GM18868 (cell line): ENCODE measurements around the gene CELSR1.
"Not testable (repeated sequence)": the region's sequence is repeated elsewhere in the genome, so short reads cannot be mapped to it uniquely, and the experiment has no call there.

Experiments used
- ATAC-seq: cut with Tn5 transposase; IDR thresholded peaks from one replicate; pipeline ENCODE4 v1.9.1; 2021; ENCODE audit warnings: mild to moderate bottlenecking, moderate library complexity; ENCODE audit not compliant: unreplicated experiment

The CELSR1 gene

GRCh38 chr22:46483353-46483752, 54.1 kb downstream of the CELSR1 start:
- no peak for ATAC-seq

- ATAC-seq = no peak
These were observed 55.3 kb downstream of the CELSR1 start for GRCh38 chr22:46482056-46482675.

- no peak for ATAC-seq
These were observed 56.0 kb downstream of the CELSR1 start for GRCh38 chr22:46481386-46481785.

- ATAC-seq = no peak
These were observed 57.0 kb downstream of the CELSR1 start for GRCh38 chr22:46480396-46480795.

GRCh38 chr22:46479046-46479445, 58.4 kb downstream of the CELSR1 start:
- ATAC-seq = no peak

GRCh38 chr22:46478083-46478551, 59.3 kb downstream of the CELSR1 start:
- no peak for ATAC-seq

- ATAC-seq = no peak
These were observed 60.9 kb downstream of the CELSR1 start for GRCh38 chr22:46476547-46476941.

GRCh38 chr22:46473896-46474557, 63.4 kb downstream of the CELSR1 start:
- no peak for ATAC-seq

- ATAC-seq = no peak
These were observed 64.2 kb downstream of the CELSR1 start for GRCh38 chr22:46473021-46473779.

GRCh38 chr22:46472722-46473016, 64.8 kb downstream of the CELSR1 start:
- no peak for ATAC-seq

- no peak for ATAC-seq
These were observed 65.3 kb downstream of the CELSR1 start for GRCh38 chr22:46471901-46472721.

- not testable (repeated sequence) for ATAC-seq
These were observed 66.1 kb downstream of the CELSR1 start for GRCh38 chr22:46471330-46471729.

- no peak for ATAC-seq
These were observed 67.7 kb downstream of the CELSR1 start for GRCh38 chr22:46469711-46470110.

- ATAC-seq = no peak
These were observed 70.4 kb downstream of the CELSR1 start for GRCh38 chr22:46467006-46467405.

- ATAC-seq = no peak
These were observed 71.2 kb downstream of the CELSR1 start for GRCh38 chr22:46466255-46466676.

- ATAC-seq = no peak
These were observed 71.6 kb downstream of the CELSR1 start for GRCh38 chr22:46465793-46466192.

GRCh38 chr22:46465345-46465720, 72.1 kb downstream of the CELSR1 start:
- no peak for ATAC-seq

GRCh38 chr22:46464701-46465344, 72.6 kb downstream of the CELSR1 start:
- no peak for ATAC-seq

- ATAC-seq = no peak
These were observed 73.1 kb downstream of the CELSR1 start for GRCh38 chr22:46464296-46464695.

GRCh38 chr22:46463435-46464227, 73.8 kb downstream of the CELSR1 start:
- ATAC-seq = no peak
